ENCODE results near the gene PHC1. TPM values are rescaled to one million over a fixed set of nuclear protein-coding genes. Genes with fewer than 3 reads are reported as not detected.

Gene PHC1
- total RNA-seq, 3 donors from 2014 or later, result 10.3 to 15.5 (median 12.1) TPM

GRCh38 chr12:8949342-8950220, 35.3 kb downstream of the PHC1 start, which contains the start of gene M6PR:
M6PR (minus strand) TSS chr12:8949645; CDS start chr12:8946404, 3,241 bp downstream.
- H3K4me3 Mint-ChIP-seq, result peak within 1 kb of the TSS; percentile 96
- ATAC-seq (peak; percentile 86 to 90), DNase-seq (peak; percentile 83)
- H3K36me3 Mint-ChIP-seq (ENCODE audit: insufficient read depth), result peaks cover 14% of the 10 kb centered on the region
- H3K27me3 Mint-ChIP-seq (ENCODE audit: low read depth), result no peaks in the 10 kb centered on the region
- H3K4me1 Mint-ChIP-seq (ENCODE audit: low read depth), result peaks cover 63% of the 10 kb centered on the region
- H3K9me3 Mint-ChIP-seq, result peaks cover 5% of the 10 kb centered on the region

- DNase-seq (no peak), ATAC-seq (peak; percentile 12 to 13)
- Mint-ChIP-seq H3K36me3 (ENCODE audit: insufficient read depth) (peaks cover 13% of the 10 kb centered on the region), H3K27me3 (ENCODE audit: low read depth) (no peaks in the 10 kb centered on the region), H3K9me3 (peaks cover 5% of the 10 kb centered on the region), H3K4me3 (peak overlapping the region; percentile 96), H3K4me1 (ENCODE audit: low read depth) (peaks cover 66% of the 10 kb centered on the region)
Measured at GRCh38 chr12:8950221-8950527, 35.9 kb downstream of the PHC1 start.

DNA sequence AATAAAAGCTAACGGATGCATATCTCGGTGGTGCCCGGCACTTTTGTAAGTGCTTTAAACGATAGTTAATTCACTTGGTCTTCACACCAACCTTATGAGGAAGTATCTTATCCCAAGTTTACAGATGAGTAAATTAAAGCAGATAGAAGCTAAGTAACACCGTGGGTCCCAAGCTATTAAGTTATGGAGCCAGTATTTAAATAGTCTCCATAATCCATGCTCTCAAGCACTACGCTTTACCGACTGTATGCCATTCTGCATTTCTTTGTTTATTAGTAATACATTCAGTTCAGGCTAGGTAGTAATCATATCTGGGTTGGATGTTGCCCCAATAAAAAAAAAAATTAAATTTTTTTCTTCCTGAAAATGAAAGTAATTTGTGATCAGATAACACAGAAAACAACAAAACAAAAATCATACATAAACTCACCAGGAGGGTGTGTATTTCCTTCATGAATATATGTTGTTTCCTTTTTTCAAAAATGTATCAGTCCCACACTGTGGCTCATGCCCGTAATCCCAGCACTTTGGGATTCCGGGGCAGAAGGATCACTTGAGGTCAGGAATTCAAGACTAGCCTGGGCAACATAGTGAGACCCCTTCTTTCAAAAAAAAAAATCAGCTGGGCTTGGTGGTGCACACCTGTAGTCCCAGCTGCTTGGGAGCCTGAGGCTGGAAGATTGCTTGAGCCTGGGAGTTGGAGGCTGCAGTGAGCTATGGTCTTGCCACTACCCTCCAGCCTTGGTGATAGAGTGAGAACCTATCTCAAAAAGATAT, 36.6 kb downstream of the PHC1 start:
- Mint-ChIP-seq H3K4me1 (ENCODE audit: low read depth) (peaks cover 71% of the 10 kb centered on the region), H3K27me3 (ENCODE audit: low read depth) (no peaks in the 10 kb centered on the region), H3K4me3 (peak overlapping the region; percentile 96), H3K9me3 (peaks cover 5% of the 10 kb centered on the region), H3K36me3 (ENCODE audit: insufficient read depth) (peaks cover 11% of the 10 kb centered on the region)
- DNase-seq (no peak), ATAC-seq (no peak)

- peaks cover 6% of the 10 kb centered on the region for H3K36me3 Mint-ChIP-seq (ENCODE audit: insufficient read depth)
- H3K4me3 Mint-ChIP-seq, result peak overlapping the region; percentile 96
- ATAC-seq, result no peak
- peaks cover 69% of the 10 kb centered on the region for H3K4me1 Mint-ChIP-seq (ENCODE audit: low read depth)
- DNase-seq, result no peak
- H3K27me3 Mint-ChIP-seq (ENCODE audit: low read depth), result no peaks in the 10 kb centered on the region
- H3K9me3 Mint-ChIP-seq, result peaks cover 5% of the 10 kb centered on the region
Measured at GRCh38 chr12:8951744-8952143, 37.4 kb downstream of the PHC1 start.

GRCh38 chr12:8953773-8954402, 39.6 kb downstream of the PHC1 start:
- H3K27me3 Mint-ChIP-seq (ENCODE audit: low read depth), result no peaks in the 10 kb centered on the region
- H3K4me3 Mint-ChIP-seq, result peak overlapping the region; percentile 68
- DNase-seq (peak; percentile 41), ATAC-seq (no peak)
- peaks cover 5% of the 10 kb centered on the region for H3K9me3 Mint-ChIP-seq
- peaks cover 73% of the 10 kb centered on the region for H3K4me1 Mint-ChIP-seq (ENCODE audit: low read depth)
- no peaks in the 10 kb centered on the region for H3K36me3 Mint-ChIP-seq (ENCODE audit: insufficient read depth)

DNA sequence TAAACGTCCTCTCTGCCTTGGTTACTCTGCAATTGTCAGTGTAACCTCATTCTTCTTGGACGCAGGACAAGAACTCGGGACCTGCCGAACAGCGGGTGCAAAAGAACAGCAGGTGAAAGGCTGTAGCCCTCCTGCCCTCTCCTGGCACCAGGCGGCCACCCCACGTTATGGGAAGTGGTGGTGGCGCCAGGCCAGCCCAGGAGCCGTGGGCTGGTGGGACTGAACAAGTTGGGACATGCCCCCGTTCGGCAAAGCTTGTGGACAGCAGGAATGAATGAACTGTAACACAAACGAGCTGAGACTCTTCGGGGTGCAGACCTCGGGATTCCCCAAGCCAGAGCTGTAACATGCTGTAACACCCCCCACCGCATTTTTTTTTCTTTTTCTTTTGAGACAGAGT, 41.8 kb downstream of the PHC1 start:
- Mint-ChIP-seq H3K36me3 (ENCODE audit: insufficient read depth) (no peaks in the 10 kb centered on the region), H3K27me3 (ENCODE audit: low read depth) (no peaks in the 10 kb centered on the region), H3K4me1 (ENCODE audit: low read depth) (peaks cover 90% of the 10 kb centered on the region), H3K9me3 (peaks cover 5% of the 10 kb centered on the region), H3K4me3 (no peak overlapping the region)
- DNase-seq (no peak), ATAC-seq (no peak)

DNA sequence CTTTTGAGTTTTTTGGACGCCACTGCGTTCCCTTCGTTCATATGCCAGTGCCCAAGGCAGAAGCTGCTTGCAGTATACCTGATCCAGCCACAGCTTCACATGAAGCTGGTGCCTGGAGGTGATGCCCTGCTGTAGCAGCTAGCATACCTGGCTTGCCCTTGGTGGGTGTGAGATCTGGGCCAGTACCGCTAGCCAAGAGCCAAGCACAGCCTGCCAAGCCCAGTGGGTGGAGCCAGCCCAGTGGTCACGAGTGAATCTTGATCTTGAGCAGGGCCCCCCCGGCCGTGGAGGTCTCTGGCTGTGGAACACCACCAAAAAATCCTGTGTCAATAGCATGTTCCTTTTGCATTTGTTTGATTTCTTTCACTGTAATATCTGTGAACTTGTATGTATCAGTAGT, 42.5 kb downstream of the PHC1 start:
- DNase-seq, result no peak
- Mint-ChIP-seq H3K4me3 (no peak overlapping the region), H3K4me1 (ENCODE audit: low read depth) (peaks cover 88% of the 10 kb centered on the region), H3K9me3 (peaks cover 5% of the 10 kb centered on the region), H3K27me3 (ENCODE audit: low read depth) (no peaks in the 10 kb centered on the region), H3K36me3 (ENCODE audit: insufficient read depth) (no peaks in the 10 kb centered on the region)
- ATAC-seq, result no peak

GRCh38 chr12:8957561-8957960, 43.3 kb downstream of the PHC1 start:
- Mint-ChIP-seq H3K36me3 (ENCODE audit: insufficient read depth) (no peaks in the 10 kb centered on the region), H3K27me3 (ENCODE audit: low read depth) (no peaks in the 10 kb centered on the region), H3K9me3 (peaks cover 5% of the 10 kb centered on the region), H3K4me3 (no peak overlapping the region), H3K4me1 (ENCODE audit: low read depth) (peaks cover 87% of the 10 kb centered on the region)
- DNase-seq (no peak), ATAC-seq (no peak)

DNA sequence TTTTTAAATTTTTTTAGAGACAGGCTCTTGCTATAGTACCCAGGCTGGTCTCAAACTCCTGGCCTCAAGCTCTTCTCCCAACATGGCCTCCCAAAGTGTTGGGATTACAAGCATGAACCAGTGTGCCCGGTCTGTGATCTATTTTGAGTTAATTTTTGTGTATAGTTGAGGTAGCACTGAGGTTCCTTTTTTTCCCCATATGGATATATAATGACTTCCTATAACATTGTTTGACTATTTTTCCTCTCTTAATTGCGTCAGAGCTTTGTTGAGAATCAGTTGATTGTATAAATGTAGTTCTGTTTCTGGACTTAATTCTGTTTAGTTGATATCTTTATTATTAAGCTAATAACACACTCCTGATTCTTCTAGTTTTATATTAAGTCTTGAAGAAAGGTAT, 43.8 kb downstream of the PHC1 start:
- H3K36me3 Mint-ChIP-seq (ENCODE audit: insufficient read depth), result no peaks in the 10 kb centered on the region
- no peak overlapping the region for H3K4me3 Mint-ChIP-seq
- ATAC-seq, result no peak
- H3K27me3 Mint-ChIP-seq (ENCODE audit: low read depth), result no peaks in the 10 kb centered on the region
- no peak for DNase-seq
- H3K9me3 Mint-ChIP-seq, result peaks cover 3% of the 10 kb centered on the region
- peaks cover 84% of the 10 kb centered on the region for H3K4me1 Mint-ChIP-seq (ENCODE audit: low read depth)

DNA sequence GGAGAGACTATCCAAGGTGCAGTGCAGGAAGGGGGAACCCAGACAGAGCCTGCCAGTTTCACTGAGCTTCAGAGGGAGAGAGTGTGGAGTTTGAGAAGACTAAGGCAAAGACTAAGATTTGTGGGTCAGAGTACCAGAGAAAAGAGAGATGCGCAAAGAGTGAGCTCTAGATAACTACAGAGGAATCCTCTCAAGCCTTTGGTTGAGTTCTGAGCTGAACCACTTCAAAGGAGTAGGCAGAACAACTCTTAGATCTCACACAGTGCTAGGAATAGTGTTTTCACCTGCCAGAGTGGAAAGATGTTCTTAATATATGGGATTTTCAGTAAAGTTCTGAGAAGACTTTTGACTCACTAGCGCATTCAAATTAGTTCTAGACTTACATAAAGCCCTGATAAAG, 45.9 kb downstream of the PHC1 start:
- ATAC-seq (peak; percentile 52 to 77), DNase-seq (no peak)
- Mint-ChIP-seq H3K9me3 (peaks cover 8% of the 10 kb centered on the region), H3K27me3 (ENCODE audit: low read depth) (no peaks in the 10 kb centered on the region), H3K4me1 (ENCODE audit: low read depth) (peaks cover 73% of the 10 kb centered on the region), H3K36me3 (ENCODE audit: insufficient read depth) (peaks cover 8% of the 10 kb centered on the region), H3K4me3 (no peak overlapping the region)

DNA sequence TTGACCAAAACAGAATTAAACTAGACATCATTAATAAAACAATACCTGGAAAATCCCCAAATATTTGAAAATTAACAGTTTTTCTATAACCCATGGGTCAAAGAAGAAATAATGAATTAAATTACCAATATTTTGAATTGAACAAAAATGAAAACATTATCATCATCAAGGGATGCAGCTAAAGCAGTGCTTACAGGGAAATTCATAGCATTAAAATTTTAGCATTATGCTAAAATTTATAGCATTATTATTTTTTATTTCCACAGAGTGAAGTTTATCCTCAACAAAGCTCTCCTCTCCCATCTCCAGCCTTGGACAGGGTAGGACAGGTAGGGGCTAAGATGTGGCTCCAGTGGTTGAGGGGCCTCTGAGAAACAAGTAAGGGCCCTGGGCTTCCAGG, 54.5 kb downstream of the PHC1 start:
- DNase-seq (no peak), ATAC-seq (no peak)
- no peak overlapping the region for H3K4me3 Mint-ChIP-seq
- H3K27me3 Mint-ChIP-seq (ENCODE audit: low read depth), result no peaks in the 10 kb centered on the region
- H3K36me3 Mint-ChIP-seq (ENCODE audit: insufficient read depth), result peaks cover 7% of the 10 kb centered on the region
- H3K9me3 Mint-ChIP-seq, result peaks cover 20% of the 10 kb centered on the region
- peaks cover 18% of the 10 kb centered on the region for H3K4me1 Mint-ChIP-seq (ENCODE audit: low read depth)

- Mint-ChIP-seq H3K9me3 (peaks cover 13% of the 10 kb centered on the region), H3K4me3 (no peak overlapping the region)
Measured at GRCh38 chr12:8969861-8970411, 55.6 kb downstream of the PHC1 start.

GRCh38 chr12:8970432-8970831, 56.1 kb downstream of the PHC1 start:
- peaks cover 13% of the 10 kb centered on the region for H3K9me3 Mint-ChIP-seq
- H3K4me1 Mint-ChIP-seq (ENCODE audit: low read depth), result peaks cover 13% of the 10 kb centered on the region
- peaks cover 1% of the 10 kb centered on the region for H3K36me3 Mint-ChIP-seq (ENCODE audit: insufficient read depth)
- H3K4me3 Mint-ChIP-seq, result no peak overlapping the region
- ATAC-seq (no peak), DNase-seq (no peak)
- no peaks in the 10 kb centered on the region for H3K27me3 Mint-ChIP-seq (ENCODE audit: low read depth)

More at GRCh38 chr12:8969861-8970411, 55.6 kb downstream of the PHC1 start:
- Mint-ChIP-seq H3K36me3 (ENCODE audit: insufficient read depth) (peaks cover 1% of the 10 kb centered on the region), H3K27me3 (ENCODE audit: low read depth) (no peaks in the 10 kb centered on the region), H3K4me1 (ENCODE audit: low read depth) (peaks cover 11% of the 10 kb centered on the region)
- ATAC-seq, result no peak
- no peak for DNase-seq

DNA sequence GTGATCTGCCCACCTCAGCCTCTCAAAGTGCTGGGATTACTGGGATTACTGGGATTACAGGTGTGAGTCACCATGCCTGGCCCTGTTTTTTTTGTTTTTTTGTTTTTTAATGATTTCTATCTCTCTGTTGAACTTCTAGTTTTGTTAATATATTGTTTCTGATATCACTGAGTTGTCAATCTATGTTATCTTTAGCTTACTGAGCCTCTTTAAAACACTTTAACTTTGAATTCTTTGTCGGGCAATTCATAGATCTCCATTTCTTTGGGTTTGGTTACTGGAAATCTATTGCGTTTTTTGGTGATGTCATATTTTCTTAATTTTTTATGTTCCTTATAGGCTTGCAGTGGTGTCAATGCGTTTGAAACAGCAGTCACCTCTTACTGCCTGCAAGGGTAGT, 65.8 kb downstream of the PHC1 start:
- Mint-ChIP-seq H3K4me3 (no peak overlapping the region), H3K4me1 (ENCODE audit: low read depth) (peaks cover 16% of the 10 kb centered on the region), H3K36me3 (ENCODE audit: insufficient read depth) (peaks cover 15% of the 10 kb centered on the region), H3K9me3 (peaks cover 21% of the 10 kb centered on the region), H3K27me3 (ENCODE audit: low read depth) (no peaks in the 10 kb centered on the region)
- DNase-seq, result no peak
- ATAC-seq, result no peak
